ENCODE measurements around the gene ZNF566. TPM values are rescaled to one million over a fixed set of nuclear protein-coding genes. Genes with fewer than 3 reads are reported as not detected.

ZNF566 gene
- total RNA-seq, 1 donor from 2014 or later, result 11.8 TPM

DNA sequence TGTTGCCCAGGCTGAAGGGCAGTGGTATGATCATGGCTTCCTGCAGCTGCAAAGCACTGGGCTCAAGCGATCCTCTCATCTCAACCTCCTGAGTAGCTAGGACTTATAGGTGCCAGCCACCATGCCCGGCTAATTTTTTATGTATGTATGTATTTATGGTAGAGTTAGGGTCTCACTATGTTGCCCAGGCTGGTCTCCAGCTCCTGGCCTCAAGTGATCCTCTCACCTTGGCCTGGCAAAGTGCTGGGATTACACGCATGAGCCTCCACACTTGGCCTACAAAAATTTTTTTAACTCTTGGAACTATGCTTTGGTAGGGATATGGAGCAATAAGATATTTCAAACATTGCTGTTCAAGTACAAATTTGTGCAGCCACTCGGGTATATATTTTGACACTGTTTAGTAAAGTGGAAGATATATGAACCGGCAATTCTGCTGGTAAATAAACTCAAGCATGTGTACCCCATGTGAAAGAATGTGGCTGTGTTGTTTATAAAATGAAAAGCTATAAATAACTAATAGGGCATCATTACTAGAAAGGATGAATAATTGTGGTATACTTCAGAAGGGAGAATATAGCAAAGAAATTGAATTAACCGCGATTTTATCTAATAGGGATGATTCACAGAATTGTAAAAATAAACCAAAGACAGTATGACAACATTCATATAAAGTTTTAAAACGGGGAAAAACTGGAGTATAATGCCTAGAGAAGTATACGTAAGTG is 1.1 kb downstream of the ZNF566 start:
- intact Hi-C loops (cut with micrococcal nuclease), result no loop called here
- peak overlapping the region; percentile 95 for H3K4me3 ChIP-seq
- H3K9me3 ChIP-seq (replicated peaks), result peaks cover 5% of the 10 kb centered on the region
- peak overlapping the region; percentile 98 for H3K27ac ChIP-seq (replicated peaks)
- no peak for DNase-seq
- H3K27me3 ChIP-seq (ENCODE audit: low read depth), result no peaks in the 10 kb centered on the region
- peaks cover 29% of the 10 kb centered on the region for H3K4me1 ChIP-seq
- TF ChIP-seq, protein P1, sequence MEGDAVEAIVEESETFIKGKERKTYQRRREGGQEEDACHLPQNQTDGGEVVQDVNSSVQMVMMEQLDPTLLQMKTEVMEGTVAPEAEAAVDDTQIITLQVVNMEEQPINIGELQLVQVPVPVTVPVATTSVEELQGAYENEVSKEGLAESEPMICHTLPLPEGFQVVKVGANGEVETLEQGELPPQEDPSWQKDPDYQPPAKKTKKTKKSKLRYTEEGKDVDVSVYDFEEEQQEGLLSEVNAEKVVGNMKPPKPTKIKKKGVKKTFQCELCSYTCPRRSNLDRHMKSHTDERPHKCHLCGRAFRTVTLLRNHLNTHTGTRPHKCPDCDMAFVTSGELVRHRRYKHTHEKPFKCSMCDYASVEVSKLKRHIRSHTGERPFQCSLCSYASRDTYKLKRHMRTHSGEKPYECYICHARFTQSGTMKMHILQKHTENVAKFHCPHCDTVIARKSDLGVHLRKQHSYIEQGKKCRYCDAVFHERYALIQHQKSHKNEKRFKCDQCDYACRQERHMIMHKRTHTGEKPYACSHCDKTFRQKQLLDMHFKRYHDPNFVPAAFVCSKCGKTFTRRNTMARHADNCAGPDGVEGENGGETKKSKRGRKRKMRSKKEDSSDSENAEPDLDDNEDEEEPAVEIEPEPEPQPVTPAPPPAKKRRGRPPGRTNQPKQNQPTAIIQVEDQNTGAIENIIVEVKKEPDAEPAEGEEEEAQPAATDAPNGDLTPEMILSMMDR (IDR thresholded peaks at IDR 0.05; ENCODE audit: borderline replicate concordance), result no peak
- peaks cover 10% of the 10 kb centered on the region for H3K36me3 ChIP-seq

DNA sequence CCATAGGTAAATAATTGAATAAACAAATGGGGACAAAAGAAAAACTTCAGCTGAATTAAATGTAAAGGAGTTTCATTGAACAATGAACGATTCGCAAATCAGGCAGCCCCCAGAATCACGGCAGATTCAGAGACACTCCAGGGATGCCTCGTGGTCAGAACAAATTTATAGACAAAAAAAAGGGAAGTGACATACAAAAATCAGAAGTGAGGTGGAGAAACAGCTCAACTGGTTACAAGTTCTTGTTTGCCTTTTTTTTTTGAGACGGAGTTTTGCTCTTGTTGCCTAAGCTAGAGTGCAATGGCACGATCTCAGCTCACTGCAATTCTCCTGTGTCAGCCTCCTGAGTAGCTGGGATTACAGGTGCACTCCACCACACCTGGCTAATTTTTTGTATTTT is 5.7 kb downstream of the ZNF566 start:
- no peaks in the 10 kb centered on the region for H3K9me3 ChIP-seq (replicated peaks)
- TF ChIP-seq, protein P1 (IDR thresholded peaks at IDR 0.05; ENCODE audit: borderline replicate concordance), result no peak
- intact Hi-C loops (cut with micrococcal nuclease), result no loop called here

DNA sequence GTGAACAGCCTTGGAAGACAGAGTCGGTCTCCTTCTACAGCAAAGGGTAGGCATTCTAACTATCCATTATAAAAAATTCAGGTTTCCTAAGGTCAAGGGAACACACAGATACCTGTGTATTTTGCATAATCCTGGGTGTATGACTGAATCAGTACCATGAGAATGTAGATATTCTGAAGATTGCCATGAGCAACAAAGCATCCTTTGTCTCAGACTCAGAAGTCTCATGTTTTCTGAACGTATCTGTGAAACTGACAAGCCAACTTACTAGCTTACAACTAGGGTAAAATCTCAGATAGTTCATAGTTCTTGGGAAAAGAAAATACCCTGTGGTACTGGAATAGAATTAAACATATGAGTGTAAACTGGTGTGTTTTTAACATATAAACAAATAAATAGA is 6.5 kb downstream of the ZNF566 start:
- intact Hi-C loops (cut with micrococcal nuclease), result no loop called here
- Histone ChIP-seq H3K4me1 (peaks cover 9% of the 10 kb centered on the region), H3K9me3 (replicated peaks) (no peaks in the 10 kb centered on the region), H3K27me3 (ENCODE audit: low read depth) (no peaks in the 10 kb centered on the region), H3K4me3 (no peak overlapping the region), H3K27ac (replicated peaks) (no peak overlapping the region), H3K36me3 (peaks cover 10% of the 10 kb centered on the region)
- DNase-seq, result no peak
- TF ChIP-seq, protein P1 (IDR thresholded peaks at IDR 0.05; ENCODE audit: borderline replicate concordance), result no peak

More for the DNA sequence above, 5.7 kb downstream of the ZNF566 start:
- no peak for DNase-seq
- H3K27me3 ChIP-seq (ENCODE audit: low read depth), result no peaks in the 10 kb centered on the region
- H3K4me1 ChIP-seq, result peaks cover 17% of the 10 kb centered on the region
- no peak overlapping the region for H3K4me3 ChIP-seq
- no peak overlapping the region for H3K27ac ChIP-seq (replicated peaks)
- peaks cover 10% of the 10 kb centered on the region for H3K36me3 ChIP-seq

DNA sequence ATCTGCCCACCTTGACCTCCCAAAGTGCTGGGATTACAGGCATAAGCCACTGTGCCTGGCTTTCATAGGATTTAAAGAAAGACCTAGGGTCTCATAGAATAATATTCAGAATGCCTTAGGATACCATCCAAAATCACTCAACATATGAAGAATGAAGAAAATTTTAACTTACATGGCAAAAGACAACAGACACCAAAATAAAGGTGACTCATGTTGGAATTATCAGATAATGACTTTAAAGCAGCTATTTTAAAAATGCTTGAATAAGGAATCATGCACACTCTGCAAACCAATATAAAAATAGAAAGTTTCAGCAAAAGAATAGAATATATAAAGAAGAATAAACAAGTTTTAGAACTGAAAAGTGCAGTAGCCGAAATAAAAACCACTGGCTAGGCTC is 29.3 kb downstream of the ZNF566 start:
- H3K36me3 ChIP-seq, result peaks cover 71% of the 10 kb centered on the region
- intact Hi-C loops (cut with micrococcal nuclease), result no loop called here
- TF ChIP-seq, protein P1 (IDR thresholded peaks at IDR 0.05; ENCODE audit: borderline replicate concordance), result no peak

DNA sequence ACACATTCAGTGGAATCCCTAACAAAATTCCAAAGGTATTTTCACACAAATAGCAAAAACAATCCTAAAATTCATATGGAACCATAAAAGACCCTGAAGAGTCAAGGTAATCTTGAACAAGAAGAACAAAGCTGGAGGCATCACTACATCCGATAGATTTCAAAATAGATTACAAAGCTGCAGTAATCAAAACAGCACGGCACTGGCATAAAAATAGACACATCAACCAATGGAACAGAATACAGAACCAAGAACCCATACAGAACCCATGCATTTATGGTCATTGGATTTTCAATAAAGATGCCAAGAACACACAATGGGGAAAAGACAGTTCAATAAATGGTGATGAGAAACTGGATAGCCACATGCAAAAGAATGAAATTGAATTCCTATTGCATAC is 32.5 kb downstream of the ZNF566 start:
- Histone ChIP-seq H3K9me3 (replicated peaks) (peaks cover 83% of the 10 kb centered on the region), H3K36me3 (peaks cover 94% of the 10 kb centered on the region), H3K27me3 (ENCODE audit: low read depth) (no peaks in the 10 kb centered on the region), H3K27ac (replicated peaks) (no peak overlapping the region), H3K4me3 (no peak overlapping the region), H3K4me1 (no peaks in the 10 kb centered on the region)
- intact Hi-C loops (cut with micrococcal nuclease), result no loop called here
- no peak for DNase-seq
- TF ChIP-seq, protein P1 (IDR thresholded peaks at IDR 0.05; ENCODE audit: borderline replicate concordance), result no peak

More for the DNA sequence above, 29.3 kb downstream of the ZNF566 start:
- Histone ChIP-seq H3K4me3 (no peak overlapping the region), H3K4me1 (no peaks in the 10 kb centered on the region), H3K27me3 (ENCODE audit: low read depth) (no peaks in the 10 kb centered on the region), H3K27ac (replicated peaks) (no peak overlapping the region), H3K9me3 (replicated peaks) (peaks cover 50% of the 10 kb centered on the region)
- DNase-seq, result no peak
